SK-N-SH treated with all-trans-retinoic acid at 6 μM for 48 hours (cell line): Measurements from ENCODE around the gene OR5W2.
"Not testable (repeated sequence)": the region's sequence is repeated elsewhere in the genome, so short reads cannot be mapped to it uniquely, and the experiment has no call there.

Experiments
- ARNTL ChIP-seq: fragments of 450-650 bp; formaldehyde crosslinking; IDR thresholded peaks from 2 replicates; pipeline ENCODE4 v1.5.0; 2020; ENCODE audit warnings: low read depth, mild to moderate bottlenecking, moderate library complexity, borderline replicate concordance
- CREB5 ChIP-seq: fragments of 250-450 bp; sonication (Bioruptor Pico); IDR thresholded peaks from 2 replicates; pipeline ENCODE4 v1.5.1; 2020; ENCODE audit warnings: low read depth, mild to moderate bottlenecking, moderate library complexity
- CSDC2 ChIP-seq: fragments of 250-450 bp; sonication (Bioruptor Pico); IDR thresholded peaks from 2 replicates; pipeline ENCODE4 v1.5.0; 2020; ENCODE audit warnings: mild to moderate bottlenecking, moderate library complexity
- ESRRG ChIP-seq: fragments of 250-450 bp; sonication (Bioruptor Pico); IDR thresholded peaks from 2 replicates; pipeline ENCODE4 v1.6.1; 2021; ENCODE audit warnings: mild to moderate bottlenecking
- PATZ1 ChIP-seq: fragments of 250-450 bp; sonication (Bioruptor Pico); IDR thresholded peaks from 2 replicates; pipeline ENCODE4 v1.8.0; 2020; ENCODE audit warnings: mild to moderate bottlenecking, moderate library complexity, borderline replicate concordance
- SNAI2 ChIP-seq: fragments of 250-450 bp; sonication (Bioruptor Pico); IDR thresholded peaks from 2 replicates; pipeline ENCODE4 v1.5.0; 2020; ENCODE audit warnings: mild to moderate bottlenecking, moderate library complexity
- TCF4 ChIP-seq: fragments of 250-450 bp; sonication (Bioruptor Pico); IDR thresholded peaks from 2 replicates; pipeline ENCODE4 v1.8.0; 2021; ENCODE audit warnings: mild to moderate bottlenecking, moderate library complexity, borderline replicate concordance
- ZC3H10 ChIP-seq: fragments of 250-450 bp; sonication (Bioruptor Pico); IDR thresholded peaks from 2 replicates; pipeline ENCODE4 v1.5.1; 2021; ENCODE audit warnings: mild to moderate bottlenecking, moderate library complexity
- TF ChIP-seq, protein P1 (sequence below): fragments of 250-450 bp; sonication (Bioruptor Pico); IDR thresholded peaks from 2 replicates; pipeline ENCODE4 v1.5.1; 2021; ENCODE audit warnings: mild to moderate bottlenecking, moderate library complexity
- TF ChIP-seq, protein P2 (sequence below): fragments of 250-450 bp; sonication (Bioruptor Pico); IDR thresholded peaks from 2 replicates; pipeline ENCODE4 v1.8.0; 2021; ENCODE audit warnings: low read depth, mild to moderate bottlenecking, moderate library complexity, borderline replicate concordance

DNA sequence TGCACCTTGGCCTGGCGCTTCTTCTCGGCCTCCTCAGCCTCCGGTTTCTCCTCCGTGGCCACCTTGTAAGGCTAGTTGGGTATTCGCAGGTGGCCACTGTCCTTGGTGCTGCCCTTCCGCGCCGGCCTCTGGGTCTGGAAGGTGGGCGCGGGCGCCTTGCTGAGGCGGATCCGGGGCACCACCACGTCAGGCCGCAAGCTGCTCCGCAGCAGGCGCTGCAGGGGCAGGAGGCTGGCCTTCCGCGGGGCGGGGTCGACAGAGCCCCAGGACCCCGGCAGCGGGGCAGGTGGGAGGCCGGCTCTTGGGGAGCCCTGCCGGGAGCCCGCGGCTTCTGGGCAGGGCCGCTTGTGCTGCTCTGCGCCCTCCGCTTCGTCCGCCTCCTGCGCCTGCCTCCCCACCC, 41.7 kb downstream of the OR5W2 start:
- TF ChIP-seq, protein P1, sequence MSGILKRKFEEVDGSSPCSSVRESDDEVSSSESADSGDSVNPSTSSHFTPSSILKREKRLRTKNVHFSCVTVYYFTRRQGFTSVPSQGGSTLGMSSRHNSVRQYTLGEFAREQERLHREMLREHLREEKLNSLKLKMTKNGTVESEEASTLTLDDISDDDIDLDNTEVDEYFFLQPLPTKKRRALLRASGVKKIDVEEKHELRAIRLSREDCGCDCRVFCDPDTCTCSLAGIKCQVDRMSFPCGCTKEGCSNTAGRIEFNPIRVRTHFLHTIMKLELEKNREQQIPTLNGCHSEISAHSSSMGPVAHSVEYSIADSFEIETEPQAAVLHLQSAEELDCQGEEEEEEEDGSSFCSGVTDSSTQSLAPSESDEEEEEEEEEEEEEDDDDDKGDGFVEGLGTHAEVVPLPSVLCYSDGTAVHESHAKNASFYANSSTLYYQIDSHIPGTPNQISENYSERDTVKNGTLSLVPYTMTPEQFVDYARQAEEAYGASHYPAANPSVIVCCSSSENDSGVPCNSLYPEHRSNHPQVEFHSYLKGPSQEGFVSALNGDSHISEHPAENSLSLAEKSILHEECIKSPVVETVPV (CRISPR knock-in tag), result not testable (repeated sequence)
- TF ChIP-seq PATZ1, ZC3H10, ARNTL, CREB5, CSDC2, TCF4, SNAI2, ESRRG (CRISPR knock-in tag): not testable (repeated sequence)
- TF ChIP-seq, protein P2, sequence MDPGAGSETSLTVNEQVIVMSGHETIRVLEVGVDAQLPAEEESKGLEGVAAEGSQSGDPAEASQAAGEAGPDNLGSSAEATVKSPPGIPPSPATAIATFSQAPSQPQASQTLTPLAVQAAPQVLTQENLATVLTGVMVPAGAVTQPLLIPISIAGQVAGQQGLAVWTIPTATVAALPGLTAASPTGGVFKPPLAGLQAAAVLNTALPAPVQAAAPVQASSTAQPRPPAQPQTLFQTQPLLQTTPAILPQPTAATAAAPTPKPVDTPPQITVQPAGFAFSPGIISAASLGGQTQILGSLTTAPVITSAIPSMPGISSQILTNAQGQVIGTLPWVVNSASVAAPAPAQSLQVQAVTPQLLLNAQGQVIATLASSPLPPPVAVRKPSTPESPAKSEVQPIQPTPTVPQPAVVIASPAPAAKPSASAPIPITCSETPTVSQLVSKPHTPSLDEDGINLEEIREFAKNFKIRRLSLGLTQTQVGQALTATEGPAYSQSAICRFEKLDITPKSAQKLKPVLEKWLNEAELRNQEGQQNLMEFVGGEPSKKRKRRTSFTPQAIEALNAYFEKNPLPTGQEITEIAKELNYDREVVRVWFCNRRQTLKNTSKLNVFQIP (CRISPR knock-in tag), result not testable (repeated sequence)
